Measurements from ENCODE around the gene CWC27.

CWC27 gene

GRCh38 chr5:65017636-65018035, 248.9 kb downstream of the CWC27 start:
- Histone ChIP-seq H3K36me3 (ENCODE audit: insufficient read depth) (no peaks in the 10 kb centered on the region), H3K4me1 (ENCODE audit: low read depth, poor library complexity, severe bottlenecking) (peaks cover 9% of the 10 kb centered on the region), H3K79me2 (ENCODE audit: insufficient read depth, low read depth) (no peaks in the 10 kb centered on the region), H2AFZ (ENCODE audit: low read depth) (no peak overlapping the region), H3K9ac (no peak overlapping the region), H4K20me1 (ENCODE audit: insufficient read depth) (no peaks in the 10 kb centered on the region), H3K27ac (no peak overlapping the region), H3K4me2 (no peak overlapping the region), H3K4me3 (IDR thresholded peaks at IDR 0.05; ENCODE audit: insufficient read depth, low read depth, low read length) (no peak overlapping the region), H3K27me3 (ENCODE audit: insufficient read depth, low read depth) (no peaks in the 10 kb centered on the region)
- TF ChIP-seq CTCF (conservative IDR thresholded peaks at IDR 0.05; ENCODE audit: low read depth, low read length) = no peak

- no peak for TF ChIP-seq CTCF (conservative IDR thresholded peaks at IDR 0.05; ENCODE audit: low read depth, low read length)
Observed at GRCh38 chr5:65018763-65019162, 250.0 kb downstream of the CWC27 start.

GRCh38 chr5:65020492-65020891, 251.8 kb downstream of the CWC27 start:
- Histone ChIP-seq H3K36me3 (ENCODE audit: insufficient read depth) (no peaks in the 10 kb centered on the region), H3K27ac (no peak overlapping the region), H2AFZ (ENCODE audit: low read depth) (no peak overlapping the region), H3K9ac (no peak overlapping the region), H3K4me1 (ENCODE audit: low read depth, poor library complexity, severe bottlenecking) (peaks cover 6% of the 10 kb centered on the region), H3K27me3 (ENCODE audit: insufficient read depth, low read depth) (no peaks in the 10 kb centered on the region), H3K4me3 (IDR thresholded peaks at IDR 0.05; ENCODE audit: insufficient read depth, low read depth, low read length) (no peak overlapping the region), H3K4me2 (no peak overlapping the region), H3K79me2 (ENCODE audit: insufficient read depth, low read depth) (no peaks in the 10 kb centered on the region), H4K20me1 (ENCODE audit: insufficient read depth) (no peaks in the 10 kb centered on the region)
- no peak for TF ChIP-seq CTCF (conservative IDR thresholded peaks at IDR 0.05; ENCODE audit: low read depth, low read length)

More at GRCh38 chr5:65018763-65019162, 250.0 kb downstream of the CWC27 start:
- Histone ChIP-seq H3K9ac (no peak overlapping the region), H4K20me1 (ENCODE audit: insufficient read depth) (no peaks in the 10 kb centered on the region), H3K4me3 (IDR thresholded peaks at IDR 0.05; ENCODE audit: insufficient read depth, low read depth, low read length) (no peak overlapping the region), H3K4me2 (no peak overlapping the region), H3K27ac (no peak overlapping the region), H3K36me3 (ENCODE audit: insufficient read depth) (no peaks in the 10 kb centered on the region), H2AFZ (ENCODE audit: low read depth) (no peak overlapping the region), H3K27me3 (ENCODE audit: insufficient read depth, low read depth) (no peaks in the 10 kb centered on the region), H3K79me2 (ENCODE audit: insufficient read depth, low read depth) (no peaks in the 10 kb centered on the region), H3K4me1 (ENCODE audit: low read depth, poor library complexity, severe bottlenecking) (peaks cover 6% of the 10 kb centered on the region)

GRCh38 chr5:65021527-65022226, 252.9 kb downstream of the CWC27 start:
- Histone ChIP-seq H3K4me2 (no peak overlapping the region), H3K36me3 (ENCODE audit: insufficient read depth) (no peaks in the 10 kb centered on the region), H3K79me2 (ENCODE audit: insufficient read depth, low read depth) (no peaks in the 10 kb centered on the region), H3K27me3 (ENCODE audit: insufficient read depth, low read depth) (no peaks in the 10 kb centered on the region), H4K20me1 (ENCODE audit: insufficient read depth) (no peaks in the 10 kb centered on the region), H3K4me3 (IDR thresholded peaks at IDR 0.05; ENCODE audit: insufficient read depth, low read depth, low read length) (no peak overlapping the region), H3K4me1 (ENCODE audit: low read depth, poor library complexity, severe bottlenecking) (peaks cover 6% of the 10 kb centered on the region), H3K9ac (no peak overlapping the region), H2AFZ (ENCODE audit: low read depth) (no peak overlapping the region), H3K27ac (no peak overlapping the region)
- TF ChIP-seq CTCF (conservative IDR thresholded peaks at IDR 0.05; ENCODE audit: low read depth, low read length) = no peak
